NCI-H1694 (cell line): ENCODE results near the gene ANKRD13A.
"Not testable (repeated sequence)": the region's sequence is repeated elsewhere in the genome, so short reads cannot be mapped to it uniquely, and the experiment has no call there.

Experiments
- DNase-seq: peaks from one replicate; lab custom pipeline; 2025; lab: John Stamatoyannopoulos, UW

The ANKRD13A gene

GRCh38 chr12:110048242-110049027 lies 49.2 kb downstream of the ANKRD13A start, which contains the start of gene C12orf76:
C12orf76 (minus strand) TSS chr12:110048522; CDS start chr12:110048495, 27 bp downstream.
- peak; percentile 94 for DNase-seq

- not testable (repeated sequence) for DNase-seq
Measured at GRCh38 chr12:110049034-110049433, 49.8 kb downstream of the ANKRD13A start.

GRCh38 chr12:110049666-110050065 lies 50.4 kb downstream of the ANKRD13A start:
- not testable (repeated sequence) for DNase-seq

GRCh38 chr12:110050927-110051326 lies 51.7 kb downstream of the ANKRD13A start:
- no peak for DNase-seq

- not testable (repeated sequence) for DNase-seq
Measured at GRCh38 chr12:110055375-110056352, 56.4 kb downstream of the ANKRD13A start.

GRCh38 chr12:110056643-110057042 lies 57.4 kb downstream of the ANKRD13A start:
- DNase-seq = not testable (repeated sequence)

- DNase-seq = peak; percentile 64
Measured at GRCh38 chr12:110058875-110059615, 59.8 kb downstream of the ANKRD13A start.

GRCh38 chr12:110059651-110060000 lies 60.4 kb downstream of the ANKRD13A start:
- no peak for DNase-seq

GRCh38 chr12:110062241-110062640 lies 63.0 kb downstream of the ANKRD13A start:
- DNase-seq = no peak

GRCh38 chr12:110065540-110065939 lies 66.3 kb downstream of the ANKRD13A start:
- no peak for DNase-seq

GRCh38 chr12:110067531-110067930 lies 68.3 kb downstream of the ANKRD13A start:
- DNase-seq = no peak

- DNase-seq = not testable (repeated sequence)
Measured at GRCh38 chr12:110068115-110068514, 68.9 kb downstream of the ANKRD13A start.

- DNase-seq = no peak
Measured at GRCh38 chr12:110068654-110069053, 69.4 kb downstream of the ANKRD13A start.

- no peak for DNase-seq
Measured at GRCh38 chr12:110071504-110071903, 72.3 kb downstream of the ANKRD13A start.

GRCh38 chr12:110071967-110072366 lies 72.7 kb downstream of the ANKRD13A start:
- no peak for DNase-seq

- DNase-seq = not testable (repeated sequence)
Measured at GRCh38 chr12:110072636-110073035, 73.4 kb downstream of the ANKRD13A start.

GRCh38 chr12:110073049-110073831 lies 74.0 kb downstream of the ANKRD13A start:
- DNase-seq = peak; percentile 39

- DNase-seq = no peak
Measured at GRCh38 chr12:110074089-110074488, 74.9 kb downstream of the ANKRD13A start.

- no peak for DNase-seq
Measured at GRCh38 chr12:110075880-110076279, 76.7 kb downstream of the ANKRD13A start.

GRCh38 chr12:110077800-110078199 lies 78.6 kb downstream of the ANKRD13A start:
- DNase-seq = no peak
